ENCODE results near the gene RALGPS2.
"Not testable (repeated sequence)": the region's sequence is repeated elsewhere in the genome, so short reads cannot be mapped to it uniquely, and the experiment has no call there.

The RALGPS2 gene

GRCh38 chr1:178946416-178946815 is 221.4 kb downstream of the RALGPS2 start:
- no peak for DNase-seq
- in situ Hi-C loops (cut with HindIII; ENCODE audit: low pct_ligation_motif_present, low pct_unique_long_range_greater_than_20kb, low sequenced_read_pairs), result no loop called here

DNA sequence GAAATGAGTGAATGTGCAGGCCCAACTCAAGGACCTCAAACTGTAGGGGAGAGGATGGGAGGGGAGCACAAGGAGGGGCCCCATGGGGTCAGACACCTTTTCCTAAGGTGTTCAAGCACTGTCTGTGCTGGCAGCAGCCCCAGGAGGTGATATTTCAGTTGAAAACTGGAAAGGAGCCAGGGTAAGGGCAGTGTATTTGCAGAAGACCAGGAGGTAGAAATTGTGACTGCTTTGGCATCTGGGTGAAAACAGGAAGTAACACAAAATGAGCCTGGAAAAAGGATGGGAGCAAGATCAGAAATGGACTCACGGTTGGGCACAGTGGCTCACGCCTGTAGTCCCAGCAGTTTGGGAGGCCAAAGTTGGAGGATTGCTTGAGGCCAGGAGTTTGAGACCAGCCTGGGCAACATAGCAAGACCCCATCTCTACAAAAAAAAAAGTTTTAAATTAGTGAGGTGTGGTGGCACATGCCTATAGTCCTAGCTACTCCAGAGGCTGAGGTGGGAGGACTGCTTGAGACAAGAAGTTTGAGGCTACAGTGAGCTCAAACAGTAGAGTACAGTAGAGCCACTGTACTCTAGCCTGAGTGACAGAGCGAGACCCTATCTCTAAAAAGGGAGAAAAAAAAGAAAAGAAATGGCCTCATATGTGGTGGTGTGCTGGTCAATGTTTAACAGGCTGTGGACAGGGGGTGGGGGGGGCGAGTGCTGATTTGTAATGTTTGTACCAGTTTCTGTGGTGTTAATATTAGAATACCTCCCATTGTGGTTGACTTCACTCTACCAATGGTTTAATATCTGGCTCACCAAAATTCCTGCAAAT is 222.0 kb downstream of the RALGPS2 start:
- DNase-seq, result no peak
- in situ Hi-C loops (cut with HindIII; ENCODE audit: low pct_ligation_motif_present, low pct_unique_long_range_greater_than_20kb, low sequenced_read_pairs), result no loop called here

GRCh38 chr1:178947677-178947981 is 222.6 kb downstream of the RALGPS2 start:
- in situ Hi-C loops (cut with HindIII; ENCODE audit: low pct_ligation_motif_present, low pct_unique_long_range_greater_than_20kb, low sequenced_read_pairs), result no loop called here

DNA sequence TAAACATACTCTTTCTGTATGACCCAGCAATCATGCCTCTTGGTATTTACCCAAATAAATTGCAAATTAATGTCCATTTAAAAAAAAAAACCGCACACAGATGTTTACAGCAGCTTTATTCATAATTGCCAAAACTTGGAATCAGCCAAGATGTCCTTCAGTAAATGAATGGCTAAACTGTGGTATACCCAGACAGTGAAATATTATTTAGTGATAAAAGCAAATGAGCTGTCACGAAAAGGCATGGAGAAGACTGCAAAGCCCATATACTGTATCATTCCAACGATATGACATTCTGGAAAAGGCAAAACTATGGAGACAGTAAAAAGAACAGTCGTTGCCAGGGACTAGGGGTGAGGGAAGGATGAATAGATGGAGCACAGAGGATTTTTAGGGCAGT is 223.6 kb downstream of the RALGPS2 start:
- in situ Hi-C loops (cut with HindIII; ENCODE audit: low pct_ligation_motif_present, low pct_unique_long_range_greater_than_20kb, low sequenced_read_pairs), result no loop called here
- no peak for DNase-seq

More at GRCh38 chr1:178947677-178947981, 222.6 kb downstream of the RALGPS2 start:
- no peak for DNase-seq

DNA sequence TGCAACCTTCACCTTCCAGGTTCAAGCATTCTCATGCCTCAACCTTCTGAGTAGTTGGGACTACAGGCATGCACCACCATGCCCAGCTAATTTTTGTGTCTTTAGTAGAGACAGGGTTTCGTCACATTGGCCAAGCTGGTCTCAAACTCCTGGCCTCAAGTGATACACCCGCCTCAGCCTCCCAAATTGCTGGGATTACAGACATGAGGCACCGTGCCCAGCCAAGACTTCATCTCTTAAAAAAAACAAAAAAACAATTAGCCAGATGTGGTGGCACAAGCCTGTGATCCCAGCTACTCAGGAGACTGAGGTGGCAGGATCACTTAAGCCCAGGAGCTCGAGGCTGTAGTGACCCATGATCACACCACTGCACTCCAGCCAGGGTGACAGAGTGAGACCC is 224.8 kb downstream of the RALGPS2 start:
- DNase-seq; in situ Hi-C loops (cut with HindIII; ENCODE audit: low pct_ligation_motif_present, low pct_unique_long_range_greater_than_20kb, low sequenced_read_pairs): not testable (repeated sequence)

- in situ Hi-C loops (cut with HindIII; ENCODE audit: low pct_ligation_motif_present, low pct_unique_long_range_greater_than_20kb, low sequenced_read_pairs), result no loop called here
- no peak for DNase-seq
These were observed 226.6 kb downstream of the RALGPS2 start for GRCh38 chr1:178951600-178951999.

DNA sequence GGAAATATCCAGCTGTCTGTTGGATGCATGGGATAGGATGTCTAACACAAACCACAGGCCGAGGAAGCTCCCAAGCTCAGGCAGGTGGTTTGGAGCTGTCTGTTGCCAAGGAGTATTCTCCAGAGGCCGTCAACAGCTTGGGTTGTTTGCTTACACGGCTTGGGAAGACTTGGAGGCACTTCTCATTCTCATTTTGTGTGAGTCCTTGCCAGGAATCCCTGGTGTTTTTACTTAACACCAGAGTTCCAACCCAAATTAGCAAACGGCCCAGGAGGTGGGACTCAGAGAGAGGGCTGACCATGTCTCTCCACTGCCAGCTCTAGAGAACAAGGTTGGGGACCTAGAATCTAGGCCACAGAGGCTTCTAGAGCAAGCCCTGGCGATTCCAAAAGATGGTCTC is 228.0 kb downstream of the RALGPS2 start:
- no peak for DNase-seq

DNA sequence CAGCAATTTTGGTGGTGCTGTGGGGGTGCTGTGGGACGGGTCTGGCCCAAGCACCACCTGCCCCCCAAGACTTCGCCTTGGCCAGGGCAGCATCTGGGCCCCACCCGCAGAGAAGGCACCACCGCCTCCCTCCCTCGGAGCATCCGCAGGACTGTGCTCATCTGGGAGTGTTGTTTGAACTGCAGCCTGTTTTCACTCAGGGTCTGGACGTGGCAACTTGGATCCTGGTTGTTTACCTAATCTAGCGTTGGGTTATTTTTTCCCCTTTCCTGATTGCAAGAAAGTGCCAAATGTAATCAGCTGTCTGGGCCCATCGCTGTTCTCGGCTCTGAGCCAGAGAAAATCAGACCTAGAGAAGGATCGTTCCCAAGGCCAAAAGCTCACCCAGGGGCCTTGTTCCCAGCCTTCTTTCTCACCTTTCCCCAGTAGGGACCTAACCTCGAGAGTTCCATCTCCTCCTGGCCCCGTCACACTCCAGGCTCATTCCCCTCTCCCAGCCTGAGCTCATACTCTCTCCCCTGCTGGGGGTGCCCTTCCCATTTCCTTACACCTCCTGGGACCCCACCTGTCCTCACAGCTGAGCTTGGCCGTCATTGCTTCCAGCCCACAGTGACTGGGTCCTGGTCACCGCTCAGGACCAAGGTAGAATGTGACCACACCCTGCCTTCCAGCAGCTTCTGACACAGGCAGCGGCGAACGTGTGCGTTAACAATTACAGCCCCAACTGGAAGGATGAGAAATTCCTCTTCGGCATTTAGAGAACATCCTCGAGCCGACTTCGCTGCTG is 228.7 kb downstream of the RALGPS2 start:
- in situ Hi-C loops (cut with HindIII; ENCODE audit: low pct_ligation_motif_present, low pct_unique_long_range_greater_than_20kb, low sequenced_read_pairs), result no loop called here
- DNase-seq, result no peak

More for the DNA sequence above, 228.0 kb downstream of the RALGPS2 start:
- in situ Hi-C loops (cut with HindIII; ENCODE audit: low pct_ligation_motif_present, low pct_unique_long_range_greater_than_20kb, low sequenced_read_pairs), result no loop called here

GRCh38 chr1:178954325-178954690 is 229.3 kb downstream of the RALGPS2 start:
- no peak for DNase-seq
- in situ Hi-C loops (cut with HindIII; ENCODE audit: low pct_ligation_motif_present, low pct_unique_long_range_greater_than_20kb, low sequenced_read_pairs), result no loop called here

GRCh38 chr1:178954937-178955336 is 229.9 kb downstream of the RALGPS2 start:
- no peak for DNase-seq
- in situ Hi-C loops (cut with HindIII; ENCODE audit: low pct_ligation_motif_present, low pct_unique_long_range_greater_than_20kb, low sequenced_read_pairs), result no loop called here

DNA sequence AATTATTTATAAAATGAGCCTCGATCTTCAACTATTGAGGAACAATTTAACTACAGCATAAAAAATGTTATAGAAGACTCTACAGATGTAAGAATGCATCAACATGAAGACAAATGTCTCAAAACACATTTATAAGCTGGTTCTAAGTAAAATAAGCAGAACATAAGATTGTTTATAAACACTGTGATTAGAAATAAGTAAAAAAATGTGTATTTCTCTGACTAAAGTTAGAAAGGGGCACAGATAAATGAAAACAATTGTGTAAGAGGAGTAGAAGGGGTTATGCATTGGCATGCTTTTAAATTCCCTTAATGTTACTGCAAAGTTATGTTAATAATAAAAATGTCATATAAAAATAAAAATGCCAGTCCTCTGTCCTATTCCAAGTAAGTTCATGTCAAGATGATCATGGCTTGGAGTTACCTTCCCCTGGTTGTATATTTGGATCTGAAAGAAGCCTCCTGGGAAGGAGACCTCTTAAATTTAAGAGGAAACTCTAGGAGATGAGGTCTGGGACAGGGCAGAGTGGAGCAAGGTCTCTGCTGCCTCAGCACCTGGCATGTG is 230.4 kb downstream of the RALGPS2 start:
- no peak for DNase-seq
- in situ Hi-C loops (cut with HindIII; ENCODE audit: low pct_ligation_motif_present, low pct_unique_long_range_greater_than_20kb, low sequenced_read_pairs), result no loop called here

GRCh38 chr1:178958491-178958890 is 233.4 kb downstream of the RALGPS2 start:
- in situ Hi-C loops (cut with HindIII; ENCODE audit: low pct_ligation_motif_present, low pct_unique_long_range_greater_than_20kb, low sequenced_read_pairs), result no loop called here

DNA sequence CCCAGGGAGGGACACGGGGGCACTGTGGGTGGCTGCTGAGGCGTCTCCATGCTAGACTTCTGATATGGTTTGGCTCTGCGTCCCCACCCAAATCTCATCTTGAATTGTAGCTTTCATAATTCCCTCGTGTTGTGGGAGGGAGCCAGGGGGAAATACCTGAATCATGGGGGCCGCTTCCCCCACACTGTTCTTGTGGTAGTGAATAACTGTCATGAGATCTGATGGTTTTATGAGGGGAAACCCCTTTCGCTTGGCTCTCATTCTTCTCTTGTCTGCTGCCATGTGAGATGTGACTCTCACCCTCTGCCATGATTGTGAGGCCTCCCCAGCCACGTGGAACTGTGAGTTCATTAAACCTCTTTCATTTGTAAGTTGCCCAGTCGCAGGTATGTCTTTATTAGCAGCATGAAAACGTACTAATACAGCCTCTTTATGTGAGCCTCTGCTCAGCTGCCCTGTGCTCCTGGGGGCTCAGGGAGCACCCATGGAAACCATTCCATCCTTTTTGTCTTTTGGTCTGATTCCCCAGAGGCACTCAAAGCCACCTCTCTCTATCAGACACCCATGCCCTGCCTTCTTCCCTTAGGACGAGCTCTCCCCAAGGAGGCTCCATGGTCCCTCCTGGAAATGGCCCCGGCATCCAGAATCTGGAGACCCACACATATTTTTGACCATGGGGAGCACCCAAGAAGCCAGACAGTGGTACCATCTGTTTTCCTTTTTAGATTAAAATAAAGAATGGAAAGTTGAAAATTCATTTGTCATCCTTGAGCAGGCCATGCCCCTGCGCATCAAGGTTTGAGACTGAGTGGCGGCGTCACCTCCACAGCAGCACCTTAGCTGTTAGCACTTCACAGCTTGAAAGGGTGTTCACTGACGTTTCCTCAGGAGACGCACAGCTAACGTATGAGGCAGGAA is 234.8 kb downstream of the RALGPS2 start:
- in situ Hi-C loops (cut with HindIII; ENCODE audit: low pct_ligation_motif_present, low pct_unique_long_range_greater_than_20kb, low sequenced_read_pairs), result no loop called here
- DNase-seq, result no peak

More at GRCh38 chr1:178958491-178958890, 233.4 kb downstream of the RALGPS2 start:
- DNase-seq, result no peak

GRCh38 chr1:178960482-178961240 is 235.6 kb downstream of the RALGPS2 start:
- in situ Hi-C loops (cut with HindIII; ENCODE audit: low pct_ligation_motif_present, low pct_unique_long_range_greater_than_20kb, low sequenced_read_pairs), result no loop called here

GRCh38 chr1:178961331-178961730 is 236.3 kb downstream of the RALGPS2 start:
- in situ Hi-C loops (cut with HindIII; ENCODE audit: low pct_ligation_motif_present, low pct_unique_long_range_greater_than_20kb, low sequenced_read_pairs), result no loop called here
- DNase-seq, result no peak

More at GRCh38 chr1:178960482-178961240, 235.6 kb downstream of the RALGPS2 start:
- DNase-seq, result no peak

- DNase-seq, result no peak
- in situ Hi-C loops (cut with HindIII; ENCODE audit: low pct_ligation_motif_present, low pct_unique_long_range_greater_than_20kb, low sequenced_read_pairs), result no loop called here
These were observed 236.8 kb downstream of the RALGPS2 start for GRCh38 chr1:178961868-178962267.

GRCh38 chr1:178962853-178963711 is 238.0 kb downstream of the RALGPS2 start:
- no peak for DNase-seq
- in situ Hi-C loops (cut with HindIII; ENCODE audit: low pct_ligation_motif_present, low pct_unique_long_range_greater_than_20kb, low sequenced_read_pairs), result no loop called here
